ENCODE measurements around the gene SBNO2. TPM values are rescaled to one million over a fixed set of nuclear protein-coding genes. Genes with fewer than 3 reads are reported as not detected.

SBNO2 gene
- total and polyA plus RNA-seq, 2 donors (not counting 1 experiment from before 2014, with no cell fraction given): 42.8 to 83.3 TPM

DNA sequence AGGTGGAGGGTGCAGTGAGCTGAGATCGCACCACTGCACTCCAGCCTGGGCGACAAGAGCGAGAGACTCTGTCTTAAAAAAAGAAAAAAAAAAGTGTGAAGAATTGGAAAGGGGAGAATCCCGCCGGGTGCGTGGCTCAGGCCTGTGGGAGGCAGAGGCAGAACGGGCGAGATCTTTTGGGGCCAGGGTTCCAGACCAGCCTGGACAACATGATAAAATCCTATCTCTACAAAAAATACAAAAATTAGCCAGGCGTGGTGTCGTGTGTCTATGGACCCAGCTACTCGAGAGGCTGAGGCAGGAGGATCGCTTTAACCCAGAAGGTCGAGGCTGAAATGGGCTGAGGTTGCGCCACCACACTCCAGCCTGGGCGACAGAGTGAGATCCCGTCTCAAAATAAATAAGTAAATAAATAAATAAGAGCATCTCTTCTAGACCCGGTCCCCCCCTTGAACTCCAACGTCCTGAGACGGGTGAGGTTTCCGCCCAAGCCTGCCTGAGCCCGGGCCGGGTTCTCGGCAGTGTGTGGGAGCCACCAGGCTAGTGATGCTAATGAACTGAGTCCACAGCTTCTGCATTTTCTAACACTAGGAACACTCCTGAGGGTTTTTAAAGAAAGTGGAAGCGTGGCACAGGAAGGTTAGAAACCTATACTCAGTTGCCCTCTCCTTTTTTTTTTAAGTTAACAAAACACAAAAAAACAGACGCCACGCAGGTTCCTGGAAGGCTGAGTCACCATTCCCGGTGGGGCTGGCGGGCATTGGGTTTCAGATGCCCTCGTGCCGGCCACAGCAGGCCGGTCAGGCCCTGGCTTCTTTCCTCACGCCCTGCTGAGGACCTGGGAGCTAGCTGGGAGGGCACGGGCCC, 48.2 kb downstream of the SBNO2 start:
- no peak overlapping the region for H2AFZ ChIP-seq (ENCODE audit: insufficient read depth, low read depth, low read length, poor library complexity, severe bottlenecking)
- ATAC-seq (ENCODE audit: low read depth) (no peak), DNase-seq (no peak)
- Mint-ChIP-seq H3K4me1 (peaks cover 12% of the 10 kb centered on the region), H3K9me3 (ENCODE audit: insufficient read depth) (no peaks in the 10 kb centered on the region), H3K4me3 (no peak overlapping the region), H3K27ac (no peak overlapping the region), H3K27me3 (no peaks in the 10 kb centered on the region)
- TF ChIP-seq, protein P1, sequence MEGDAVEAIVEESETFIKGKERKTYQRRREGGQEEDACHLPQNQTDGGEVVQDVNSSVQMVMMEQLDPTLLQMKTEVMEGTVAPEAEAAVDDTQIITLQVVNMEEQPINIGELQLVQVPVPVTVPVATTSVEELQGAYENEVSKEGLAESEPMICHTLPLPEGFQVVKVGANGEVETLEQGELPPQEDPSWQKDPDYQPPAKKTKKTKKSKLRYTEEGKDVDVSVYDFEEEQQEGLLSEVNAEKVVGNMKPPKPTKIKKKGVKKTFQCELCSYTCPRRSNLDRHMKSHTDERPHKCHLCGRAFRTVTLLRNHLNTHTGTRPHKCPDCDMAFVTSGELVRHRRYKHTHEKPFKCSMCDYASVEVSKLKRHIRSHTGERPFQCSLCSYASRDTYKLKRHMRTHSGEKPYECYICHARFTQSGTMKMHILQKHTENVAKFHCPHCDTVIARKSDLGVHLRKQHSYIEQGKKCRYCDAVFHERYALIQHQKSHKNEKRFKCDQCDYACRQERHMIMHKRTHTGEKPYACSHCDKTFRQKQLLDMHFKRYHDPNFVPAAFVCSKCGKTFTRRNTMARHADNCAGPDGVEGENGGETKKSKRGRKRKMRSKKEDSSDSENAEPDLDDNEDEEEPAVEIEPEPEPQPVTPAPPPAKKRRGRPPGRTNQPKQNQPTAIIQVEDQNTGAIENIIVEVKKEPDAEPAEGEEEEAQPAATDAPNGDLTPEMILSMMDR (IDR thresholded peaks at IDR 0.05): no peak
- peaks cover 1 to 62% of the 10 kb centered on the region in 2 experiments for H3K36me3 ChIP-seq (replicated peaks in 1 of 2; ENCODE audit: control extremely low read depth in 1 of 2, control insufficient read depth in 1 of 2, extremely low read depth in 1 of 2, insufficient read depth in 2 of 2, low read length in 1 of 2)
- intact Hi-C loops (cut with micrococcal nuclease): no loop called here
- no peak overlapping the region for H3K4me2 ChIP-seq (replicated peaks; ENCODE audit: low read depth, low read length, poor library complexity, severe bottlenecking)
- no peak overlapping the region for H3K9ac ChIP-seq (ENCODE audit: low read length)
- H3K27me3 ChIP-seq (replicated peaks in 1 of 4; ENCODE audit: control extremely low read depth in 1 of 4, control insufficient read depth in 3 of 4, insufficient read depth in 4 of 4, low read length in 3 of 4): no peaks in the 10 kb centered on the region
- peaks cover 8 to 14% of the 10 kb centered on the region in 2 donors for H3K4me1 ChIP-seq (ENCODE audit: control insufficient read depth in 2 of 2, insufficient read depth in 2 of 2, low read length in 2 of 2)
- peaks cover 85% of the 10 kb centered on the region for H4K20me1 ChIP-seq (ENCODE audit: control insufficient read depth, insufficient read depth, low read length, poor library complexity, severe bottlenecking)
- peaks cover 83% of the 10 kb centered on the region for H3K79me2 ChIP-seq (ENCODE audit: control insufficient read depth, insufficient read depth, low read length)
- WGBS (ENCODE audit: insufficient coverage): 94% methylated on average over 19 of the region's 33 CpGs
- H3K9me3 ChIP-seq (ENCODE audit: control extremely low read depth in 1 of 3, control insufficient read depth in 2 of 3, insufficient read depth in 1 of 3, low read length in 2 of 3): no peaks in the 10 kb centered on the region
- POLR2A ChIA-PET: interaction anchor here (0.7 kb wide), 1 partner anchor 24 kb away, joined by 4 read pairs; no protein-coding TSS in a partner anchor
- CTCF ChIA-PET: no interaction called here
- H3K27ac ChIP-seq (ENCODE audit: low read length in 2 of 2): no peak overlapping the region
- no peak overlapping the region for H3K4me3 ChIP-seq (ENCODE audit: control extremely low read depth in 1 of 5, extremely low read depth in 1 of 5, insufficient read depth in 1 of 5, low read depth in 2 of 5, low read length in 4 of 5)

DNA sequence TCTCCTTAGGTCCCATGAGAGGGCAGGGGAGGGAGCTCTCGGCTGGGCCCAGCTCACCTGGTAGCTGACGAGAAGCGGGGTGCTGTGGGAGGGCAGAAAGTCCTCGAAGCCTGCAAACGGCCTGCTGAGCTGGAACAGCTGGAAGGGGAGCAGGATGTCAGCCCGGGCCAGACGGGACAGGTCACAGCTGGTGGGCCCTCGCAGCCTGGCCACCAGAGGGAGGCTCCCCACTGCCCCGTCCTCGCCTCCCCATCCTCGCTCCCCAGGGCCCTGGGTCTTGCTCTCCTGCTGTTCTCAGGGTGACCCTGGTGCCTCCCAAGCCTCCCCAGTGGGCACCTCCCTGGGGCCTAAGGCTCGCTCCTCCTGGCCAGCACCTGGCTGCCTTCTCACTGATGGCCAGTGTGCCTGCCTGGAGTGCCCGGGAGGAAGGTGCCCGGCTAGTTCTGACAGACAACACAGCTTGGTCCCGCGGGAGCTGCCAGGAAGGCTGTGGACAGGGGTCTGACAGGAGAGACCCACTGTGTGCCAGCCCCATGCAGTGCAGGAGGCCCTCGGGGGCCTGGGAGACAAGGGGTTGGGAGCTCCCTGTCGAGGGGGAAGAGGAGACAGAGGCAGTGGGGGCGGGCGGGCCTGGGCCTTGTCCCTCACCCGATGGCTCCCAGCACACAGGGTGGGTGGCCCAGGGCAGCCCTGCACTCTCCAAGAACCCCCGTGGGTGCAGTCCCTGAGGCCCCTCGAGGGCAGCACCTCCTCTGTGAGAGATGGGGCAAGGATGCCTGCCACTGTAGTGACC, 50.0 kb downstream of the SBNO2 start:
- CTCF ChIA-PET: interaction anchor here (1.1 to 2.9 kb wide), 2 partner anchors 11 to 117 kb away, joined by 3 to 7 read pairs; no protein-coding TSS in a partner anchor
- no peaks in the 10 kb centered on the region for H3K27me3 Mint-ChIP-seq
- Histone ChIP-seq H3K9ac (ENCODE audit: low read length) (no peak overlapping the region), H4K20me1 (ENCODE audit: control insufficient read depth, insufficient read depth, low read length, poor library complexity, severe bottlenecking) (peaks cover 67% of the 10 kb centered on the region), H2AFZ (ENCODE audit: insufficient read depth, low read depth, low read length, poor library complexity, severe bottlenecking) (no peak overlapping the region), H3K4me1 (ENCODE audit: control insufficient read depth in 2 of 2, insufficient read depth in 2 of 2, low read length in 2 of 2) (no peaks in the 10 kb centered on the region), H3K4me2 (replicated peaks; ENCODE audit: low read depth, low read length, poor library complexity, severe bottlenecking) (no peak overlapping the region), H3K36me3 (replicated peaks in 1 of 2; ENCODE audit: control extremely low read depth in 1 of 2, control insufficient read depth in 1 of 2, extremely low read depth in 1 of 2, insufficient read depth in 2 of 2, low read length in 1 of 2) (peaks cover 1 to 72% of the 10 kb centered on the region in 2 experiments), H3K4me3 (ENCODE audit: control extremely low read depth in 1 of 5, extremely low read depth in 1 of 5, insufficient read depth in 1 of 5, low read depth in 2 of 5, low read length in 4 of 5) (no peak overlapping the region), H3K27ac (ENCODE audit: low read length in 2 of 2) (no peak overlapping the region), H3K9me3 (ENCODE audit: control extremely low read depth in 1 of 3, control insufficient read depth in 2 of 3, insufficient read depth in 1 of 3, low read length in 2 of 3) (no peaks in the 10 kb centered on the region), H3K79me2 (ENCODE audit: control insufficient read depth, insufficient read depth, low read length) (peaks cover 66% of the 10 kb centered on the region), H3K27me3 (replicated peaks in 1 of 4; ENCODE audit: control extremely low read depth in 1 of 4, control insufficient read depth in 3 of 4, insufficient read depth in 4 of 4, low read length in 3 of 4) (no peaks in the 10 kb centered on the region)
- no peak for ATAC-seq (ENCODE audit: low read depth)
- WGBS (ENCODE audit: insufficient coverage): 95% methylated on average over 23 of the region's 23 CpGs
- intact Hi-C loops (cut with micrococcal nuclease): no loop called here
- no peaks in the 10 kb centered on the region for H3K4me1 Mint-ChIP-seq
- H3K4me3 Mint-ChIP-seq: no peak overlapping the region
- H3K27ac Mint-ChIP-seq: no peak overlapping the region
- DNase-seq: no peak
- POLR2A ChIA-PET: no interaction called here
- no peak for TF ChIP-seq EZH2 (IDR thresholded peaks at IDR 0.05; ENCODE audit: borderline replicate concordance, insufficient read depth, low read depth, low read length, poor library complexity, severe bottlenecking)
- TF ChIP-seq, protein P1 (IDR thresholded peaks at IDR 0.05): no peak
- H3K9me3 Mint-ChIP-seq (ENCODE audit: insufficient read depth): no peaks in the 10 kb centered on the region
